SU-DHL-6 (cell line): ENCODE results near the gene CERK.
"Not testable (repeated sequence)": the region's sequence is repeated elsewhere in the genome, so short reads cannot be mapped to it uniquely, and the experiment has no call there.

Experiments
- CTCF ChIP-seq: fragments of 200-600 bp; sonication (generic); IDR thresholded peaks from one replicate; pipeline ENCODE4 v1.5.1; 2017; ENCODE audit warnings: antibody characterized with exemption, mild to moderate bottlenecking, low read length, moderate library complexity; ENCODE audit not compliant: insufficient read depth, poor library complexity, severe bottlenecking
- EZH2phosphoT487 ChIP-seq: fragments of 200-600 bp; sonication (generic), shearing (Covaris generic); conservative IDR thresholded peaks from 2 replicates; pipeline ENCODE4 v1.6.1; 2018; ENCODE audit warnings: mild to moderate bottlenecking, antibody characterized with exemption, low read length, moderate library complexity, mixed read lengths

- not testable (repeated sequence) for TF ChIP-seq CTCF, EZH2phosphoT487
Observed at GRCh38 chr22:46648225-46648820, 89.7 kb downstream of the CERK start.
